AG20443 (cell line): ENCODE data around the gene FAM9A.

Experiments
- DNase-seq: peaks from one replicate; pipeline ENCODE4 v3.0.0; 2012; ENCODE audit warnings: low spot score, mixed read lengths

FAM9A gene

DNA sequence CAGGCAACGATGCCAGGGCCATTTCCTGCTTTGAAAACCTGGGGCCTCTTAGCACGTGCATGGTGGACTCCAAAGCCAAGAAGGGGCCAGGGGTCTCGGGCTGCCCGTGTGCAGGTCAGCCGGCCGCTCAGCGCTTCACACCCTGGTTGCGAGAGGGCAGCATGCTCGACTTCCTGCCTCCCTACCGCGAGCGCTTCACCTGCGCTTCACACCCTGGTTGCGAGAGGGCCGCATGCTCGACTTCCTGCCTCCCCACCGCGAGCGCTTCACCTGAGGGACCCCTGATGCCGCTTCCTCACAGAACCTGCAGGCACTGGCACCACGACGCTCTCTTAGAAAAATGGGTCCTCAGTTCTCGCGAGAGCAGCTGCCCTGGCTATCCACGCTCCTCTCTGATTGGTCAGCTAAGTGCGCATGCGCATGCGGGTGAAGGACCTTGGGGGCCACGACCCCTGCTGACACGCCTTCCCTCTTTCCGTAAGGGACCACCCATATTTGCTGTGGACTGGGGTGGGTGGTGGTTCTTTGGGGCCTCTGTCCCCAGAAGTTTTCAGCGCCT, at the start of gene FAM9A:
FAM9A (minus strand) TSS at position 343 of the 559 bp plus-strand sequence. CDS start 1,212 bp downstream, outside the sequence.
- no peak for DNase-seq

DNA sequence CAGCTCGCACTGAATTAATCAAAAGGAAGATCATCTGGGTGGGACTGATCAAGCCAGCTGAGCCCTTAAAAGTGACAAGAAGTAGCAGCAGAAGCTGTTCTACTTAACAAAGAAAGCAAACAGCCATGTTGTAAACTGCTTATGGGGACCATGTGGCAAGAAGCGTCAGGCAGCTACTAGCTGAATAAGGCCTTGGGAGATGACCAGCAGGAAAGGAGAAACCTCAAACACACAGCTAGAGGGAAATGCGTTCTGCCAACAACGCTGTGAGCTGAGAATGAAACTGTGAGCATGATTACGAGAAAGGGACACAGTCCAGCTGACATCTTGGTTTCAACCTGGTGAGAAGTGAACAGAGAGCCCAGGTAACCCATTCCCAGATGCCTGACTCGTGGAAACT, 49.3 kb upstream of the FAM9A start:
- DNase-seq: no peak

DNA sequence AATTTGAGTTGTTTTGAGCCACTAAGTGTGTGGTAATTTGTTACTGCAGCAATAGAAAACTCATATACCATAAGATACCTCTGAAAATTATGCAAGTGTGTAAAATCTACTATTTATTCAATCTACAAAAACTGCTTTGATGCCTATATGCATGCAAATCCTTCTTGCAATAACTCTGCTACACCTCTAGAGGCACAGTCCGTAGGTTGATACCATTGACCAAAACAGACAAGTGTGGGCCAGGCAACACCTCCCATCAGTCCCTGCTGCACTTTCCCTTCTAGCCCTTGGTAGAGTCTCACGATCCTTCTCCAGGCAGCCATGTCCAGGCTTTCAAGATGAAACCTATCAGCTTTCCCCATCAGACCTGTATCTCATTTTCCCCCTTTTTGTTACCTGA, 48.8 kb upstream of the FAM9A start:
- no peak for DNase-seq

DNA sequence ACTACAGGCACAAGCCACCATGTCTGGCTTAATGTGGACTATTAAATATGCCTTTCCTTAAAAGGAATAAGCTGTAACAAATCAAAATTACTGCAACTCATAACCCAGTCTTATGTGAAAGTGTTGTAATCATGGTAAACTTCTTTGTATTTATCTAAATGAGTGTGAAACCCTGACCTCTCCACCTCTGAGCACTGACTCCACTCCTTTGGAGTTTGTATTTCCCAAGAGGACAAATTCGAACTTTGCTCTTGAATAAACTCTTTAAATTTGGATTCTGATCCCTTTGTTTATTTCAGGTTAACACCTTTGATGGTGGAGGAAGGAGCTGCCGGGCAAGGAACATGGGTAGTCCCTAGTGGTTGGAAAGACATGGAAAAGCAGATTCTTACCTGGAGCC, 48.3 kb upstream of the FAM9A start:
- no peak for DNase-seq

DNA sequence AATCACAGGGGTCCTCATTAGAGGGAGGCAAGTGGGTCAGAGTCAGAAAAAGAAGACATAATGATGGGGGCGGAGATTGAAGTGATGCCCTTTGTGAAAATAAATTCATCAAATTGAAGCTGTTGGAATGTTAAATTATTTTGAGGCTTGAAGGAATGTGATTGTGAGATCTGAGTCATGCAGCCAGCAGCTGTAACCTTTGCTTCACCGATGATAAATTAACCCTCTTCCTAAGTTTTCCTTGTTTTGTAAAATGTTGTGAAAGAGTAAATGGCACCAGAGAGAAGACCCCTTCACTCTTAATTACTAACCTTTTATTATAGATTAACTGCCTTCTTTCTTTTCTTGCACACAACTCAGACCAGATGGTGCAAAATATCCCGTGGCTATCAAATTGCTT, 47.7 kb upstream of the FAM9A start:
- DNase-seq: peak; percentile 29

DNA sequence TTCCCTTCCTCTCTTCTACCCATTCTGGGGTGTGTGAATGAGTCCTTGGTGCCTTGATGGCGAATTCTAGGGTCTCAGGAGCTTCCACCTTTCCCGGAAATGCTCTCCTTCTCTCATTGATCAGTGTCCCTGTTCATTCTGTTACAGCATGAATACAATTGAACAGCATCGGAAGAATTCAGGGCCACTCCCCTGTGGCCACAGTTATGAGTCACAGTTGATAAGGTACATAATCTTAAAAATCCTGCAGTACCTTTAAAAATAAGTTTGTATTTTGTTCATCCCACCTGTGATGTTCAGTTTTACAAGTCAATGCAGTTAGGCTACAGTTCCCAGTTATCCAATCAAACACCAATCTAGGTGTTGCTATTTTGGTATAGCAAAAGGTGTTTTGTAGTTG, 47.3 kb upstream of the FAM9A start:
- DNase-seq: no peak

DNA sequence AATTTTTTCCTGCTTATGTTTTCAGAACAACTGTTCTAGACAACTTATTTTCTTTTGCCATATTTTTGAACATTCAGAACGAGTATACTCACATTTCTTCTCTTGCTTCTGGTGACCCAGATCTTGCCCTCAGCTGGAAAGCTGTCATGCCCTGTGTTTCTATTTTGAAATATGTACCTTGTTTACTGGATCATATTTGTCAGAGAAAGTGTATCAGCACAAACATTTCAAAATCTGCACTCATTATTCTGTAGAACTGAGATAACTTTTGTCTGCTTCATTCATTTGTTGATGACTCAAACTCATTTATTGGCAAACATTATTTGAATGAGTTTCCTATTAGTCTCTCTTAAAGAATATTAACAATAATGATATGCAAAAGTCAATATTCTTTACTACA, 46.2 kb upstream of the FAM9A start:
- no peak for DNase-seq

DNA sequence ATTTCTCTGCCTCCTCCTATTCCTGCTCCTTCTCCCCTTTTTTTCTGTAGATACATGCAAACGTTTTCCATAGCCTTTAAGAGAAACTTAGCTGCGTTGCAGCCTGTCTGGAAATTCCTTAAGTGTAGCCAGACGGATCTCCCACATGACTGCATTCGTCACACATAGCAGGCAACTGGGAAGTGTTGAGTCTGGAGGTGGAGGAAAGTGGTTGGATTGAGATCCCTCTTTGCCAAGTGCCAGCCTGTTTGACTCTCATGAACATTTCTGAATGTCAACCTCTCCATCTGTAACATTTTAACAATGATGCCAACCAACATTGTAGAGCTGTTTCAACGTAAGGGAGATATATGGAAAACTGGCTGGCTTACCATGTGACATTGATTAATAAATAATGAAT, 45.1 kb upstream of the FAM9A start:
- no peak for DNase-seq

DNA sequence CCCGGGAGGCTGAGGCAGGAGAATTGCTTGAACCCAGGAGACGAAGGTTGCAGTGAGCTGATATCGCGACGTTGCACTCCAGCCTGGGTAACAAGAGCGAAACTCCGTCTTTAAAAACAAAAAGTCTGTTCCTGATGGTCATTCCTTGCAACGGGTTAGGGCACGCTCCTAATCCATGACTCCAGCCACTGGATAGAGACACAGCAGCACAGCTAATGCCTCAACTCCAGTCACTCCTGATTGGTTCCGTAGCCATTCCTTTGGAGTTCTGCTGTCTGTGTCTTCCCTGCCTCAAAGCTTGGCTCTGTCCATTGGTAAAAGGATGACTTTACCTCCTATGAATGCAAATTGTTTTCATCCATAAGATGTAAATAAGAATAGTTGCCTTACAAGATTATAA, 44.3 kb upstream of the FAM9A start:
- no peak for DNase-seq

DNA sequence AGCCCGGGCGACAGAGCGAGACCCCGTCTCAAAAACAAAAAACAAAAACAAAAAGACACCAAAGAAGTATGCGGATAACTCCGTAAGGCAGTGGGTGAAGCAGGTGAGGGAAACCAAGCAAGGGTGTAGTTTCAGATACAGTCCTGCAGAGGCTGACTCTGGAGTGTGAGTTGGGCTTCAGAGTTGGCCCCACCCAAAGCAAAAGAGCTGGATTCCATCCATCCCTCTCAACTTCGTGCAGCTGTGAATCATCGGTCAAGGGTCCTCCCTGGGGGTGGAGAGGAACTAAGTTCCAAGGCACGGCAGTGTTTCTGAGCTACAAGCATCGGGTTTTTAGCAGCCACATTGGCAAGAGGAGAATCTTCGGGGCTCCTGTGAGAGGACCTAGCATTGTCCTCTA, 43.9 kb upstream of the FAM9A start:
- peak; percentile 61 for DNase-seq

DNA sequence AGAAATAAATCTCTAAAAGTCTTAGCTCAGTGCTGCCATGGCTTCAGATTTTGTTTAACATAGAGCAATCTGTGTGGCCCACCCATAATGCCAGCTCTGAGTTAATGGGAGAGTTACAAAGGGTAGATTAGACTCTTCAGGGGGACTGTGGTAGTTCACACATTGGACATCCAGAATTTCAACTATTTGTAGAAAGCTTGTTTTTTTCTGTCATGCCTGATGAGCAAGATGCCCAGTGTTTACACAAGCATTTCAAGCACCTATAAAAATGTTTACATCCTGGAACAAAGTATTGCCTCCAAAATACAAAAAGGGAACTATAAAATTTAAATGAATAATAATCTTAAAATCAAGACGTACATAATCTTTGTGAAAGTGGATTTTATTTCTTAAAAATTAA, 43.0 kb upstream of the FAM9A start:
- no peak for DNase-seq

DNA sequence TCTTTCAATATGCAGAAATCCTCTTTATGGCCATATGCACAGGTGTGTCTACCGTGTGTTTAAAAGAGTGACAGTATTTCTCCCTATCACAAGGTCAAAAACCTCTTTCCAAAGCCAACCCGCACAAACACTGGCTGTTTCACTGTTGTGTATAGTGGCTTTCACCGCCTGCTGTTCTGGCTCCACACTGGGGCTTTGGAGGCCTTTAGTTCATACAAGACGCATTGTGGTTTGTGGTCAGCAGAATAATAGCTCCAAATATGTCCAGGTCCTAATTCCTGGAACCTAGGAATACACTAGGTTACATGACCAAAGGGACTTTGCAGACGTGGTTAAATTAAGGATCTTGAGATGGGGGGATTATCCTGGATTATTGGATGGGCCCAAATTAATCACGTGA, 40.7 kb upstream of the FAM9A start:
- DNase-seq: no peak

DNA sequence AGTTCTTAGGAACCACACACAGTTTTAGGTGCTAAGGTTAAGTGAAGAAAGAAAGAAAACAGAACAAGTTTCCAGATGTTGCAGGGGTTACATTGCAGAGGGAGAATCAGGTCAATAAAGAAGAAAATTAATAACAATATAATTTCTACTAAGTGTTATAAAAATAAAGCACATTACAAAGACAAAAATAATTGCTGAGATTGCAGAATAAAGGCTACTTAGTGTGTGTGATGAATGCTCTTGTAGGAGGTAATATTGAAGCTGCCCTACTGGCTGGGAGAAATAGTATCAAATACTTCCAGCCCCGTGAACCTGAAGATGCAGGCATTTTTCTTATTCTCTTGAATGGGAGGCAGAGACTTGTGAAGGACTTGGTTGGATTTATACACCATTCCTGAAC, 33.2 kb upstream of the FAM9A start:
- DNase-seq: no peak

DNA sequence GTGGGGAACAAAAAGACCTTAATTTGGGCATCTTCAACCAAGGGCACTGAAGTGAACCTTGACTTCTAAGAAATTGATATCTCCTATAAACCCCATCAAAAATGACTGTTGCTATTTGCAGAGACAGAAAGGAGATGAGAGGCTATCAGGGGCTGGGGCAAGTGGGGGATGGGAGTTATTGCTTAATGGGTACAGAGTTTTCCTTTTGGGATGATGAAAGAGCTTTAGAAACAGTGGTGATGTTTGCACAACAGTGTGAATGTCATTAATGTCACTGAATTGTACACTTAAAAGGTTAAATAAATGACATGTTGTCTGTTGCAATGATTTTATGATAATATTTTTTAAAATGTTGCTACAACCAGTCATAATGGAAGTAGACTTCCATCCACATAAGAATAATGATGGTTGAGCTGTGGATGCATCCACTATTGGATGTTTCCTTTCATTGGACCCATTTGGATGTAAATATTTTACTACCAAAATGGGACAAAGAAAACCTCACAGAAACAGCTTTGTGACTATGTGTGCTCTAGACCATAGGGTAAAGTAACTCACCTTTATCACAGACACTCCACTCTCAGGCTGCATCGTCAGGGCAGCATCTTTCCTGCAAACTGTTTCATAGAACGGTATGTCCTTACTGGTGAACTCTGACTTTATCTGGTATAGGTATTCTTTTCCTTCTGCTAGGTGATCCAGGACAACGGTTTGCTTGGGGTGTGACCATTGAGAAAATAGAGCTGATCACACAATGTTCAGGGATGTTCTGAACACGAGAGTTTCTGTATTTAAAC, 31.6 kb upstream of the FAM9A start:
- DNase-seq: no peak

DNA sequence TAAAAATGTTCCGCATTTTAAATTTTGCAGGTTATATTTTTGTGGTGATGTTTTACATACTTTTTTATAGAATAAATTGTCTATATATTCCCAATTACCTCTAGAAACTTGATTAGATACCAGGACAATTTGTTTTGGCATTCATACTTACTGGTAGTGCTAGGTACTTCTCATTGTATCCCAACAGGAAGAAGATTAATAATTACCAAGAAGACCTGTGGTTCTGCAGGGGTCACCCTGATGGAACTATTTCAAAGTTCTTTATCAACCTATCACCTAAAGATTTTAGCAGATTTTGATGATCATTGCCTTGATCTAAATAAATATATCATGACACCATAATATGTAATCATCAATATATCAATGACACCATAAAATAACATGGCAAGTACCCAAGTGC, 22.5 kb upstream of the FAM9A start:
- DNase-seq: no peak

DNA sequence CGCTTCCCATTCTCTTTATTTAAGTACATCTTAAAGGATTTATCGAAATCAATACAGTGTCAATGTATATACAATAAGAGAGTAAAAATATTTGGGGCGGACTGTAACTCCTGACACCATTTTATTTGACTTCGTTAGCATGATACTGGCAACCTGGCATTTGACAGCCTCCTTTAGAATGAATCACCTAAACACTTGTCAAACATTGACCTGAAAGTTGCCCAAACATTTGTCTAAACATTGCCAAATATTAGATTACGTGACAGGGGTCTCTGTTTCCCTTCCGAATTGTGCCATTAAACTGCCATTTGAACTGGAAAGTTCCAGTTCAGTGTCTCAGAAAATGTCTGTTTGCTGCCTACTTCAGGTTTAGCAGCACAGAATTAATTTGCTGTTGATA, 20.8 kb upstream of the FAM9A start:
- no peak for DNase-seq

DNA sequence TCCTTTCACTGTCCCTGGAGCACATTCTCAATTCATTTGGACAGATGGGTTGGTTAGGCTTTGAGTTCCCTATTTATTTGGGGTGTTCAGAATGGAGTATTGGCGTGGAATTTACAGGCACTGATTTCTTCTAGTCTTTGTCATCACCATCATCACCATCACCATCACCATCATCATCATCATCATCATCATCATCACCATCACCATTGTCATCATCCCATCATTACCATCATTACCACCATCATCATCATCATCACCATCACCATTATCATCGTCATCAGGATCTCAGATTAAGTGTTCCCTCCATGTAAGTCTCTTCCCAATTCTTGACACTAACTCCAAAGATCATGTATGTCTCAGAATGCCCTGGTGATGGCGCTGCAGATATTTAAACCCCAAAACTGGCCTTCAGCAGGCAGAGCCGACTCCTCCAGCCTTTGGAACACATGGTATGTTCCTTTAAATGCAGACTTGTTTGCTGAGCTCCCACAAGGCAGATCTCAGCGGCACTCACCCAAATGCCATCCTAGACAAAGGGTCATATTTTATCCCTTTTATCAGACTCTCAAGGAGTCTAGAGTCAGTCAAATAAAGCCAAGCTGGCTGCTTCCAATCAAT, 19.8 kb upstream of the FAM9A start:
- no peak for DNase-seq

DNA sequence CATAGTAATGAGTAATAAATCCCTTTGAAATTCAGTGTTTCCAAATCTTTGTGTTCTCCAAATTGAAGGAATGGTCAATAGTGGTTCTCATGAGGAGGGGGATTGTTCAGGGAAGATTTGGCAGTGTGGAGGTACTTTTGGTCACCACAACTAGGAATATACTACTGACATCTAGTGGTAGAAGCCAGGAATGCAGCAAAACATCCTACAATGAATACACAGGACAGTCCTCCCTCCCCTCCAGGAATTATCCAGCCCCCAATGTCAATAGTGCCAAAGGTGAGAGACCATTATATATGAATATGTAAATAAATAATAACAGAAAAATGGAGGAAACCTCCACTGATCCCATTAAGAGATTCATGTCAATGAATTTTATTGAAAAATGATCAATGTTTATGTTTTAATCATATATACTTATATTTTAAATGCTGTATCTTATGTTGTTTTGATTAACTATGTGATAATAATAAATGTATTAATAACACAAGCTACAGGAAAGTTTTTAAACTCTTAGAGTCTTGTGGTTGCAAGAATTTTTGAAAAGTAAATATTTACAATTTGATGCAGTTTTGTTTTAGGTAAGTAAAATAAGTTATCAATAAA, 14.4 kb upstream of the FAM9A start:
- peak; percentile 48 for DNase-seq

DNA sequence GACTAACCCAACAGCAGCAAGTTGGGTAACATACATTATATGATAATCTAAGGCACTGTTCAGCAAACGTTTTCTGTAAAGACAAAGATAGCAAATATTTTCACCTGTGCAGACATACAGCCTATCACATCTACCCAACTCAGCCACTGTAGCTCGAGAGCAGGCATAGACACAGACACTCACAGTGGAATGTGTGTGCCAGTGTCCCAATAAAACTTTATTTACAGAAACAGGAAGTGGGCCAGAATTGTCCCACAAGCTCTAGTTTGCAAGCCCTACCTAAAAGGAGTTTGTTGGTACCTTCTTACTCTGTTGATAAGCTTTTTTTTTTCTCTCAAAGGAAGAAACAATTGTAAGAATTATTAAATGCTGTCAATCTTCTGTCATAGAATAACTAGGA, 11.9 kb upstream of the FAM9A start:
- DNase-seq: no peak

DNA sequence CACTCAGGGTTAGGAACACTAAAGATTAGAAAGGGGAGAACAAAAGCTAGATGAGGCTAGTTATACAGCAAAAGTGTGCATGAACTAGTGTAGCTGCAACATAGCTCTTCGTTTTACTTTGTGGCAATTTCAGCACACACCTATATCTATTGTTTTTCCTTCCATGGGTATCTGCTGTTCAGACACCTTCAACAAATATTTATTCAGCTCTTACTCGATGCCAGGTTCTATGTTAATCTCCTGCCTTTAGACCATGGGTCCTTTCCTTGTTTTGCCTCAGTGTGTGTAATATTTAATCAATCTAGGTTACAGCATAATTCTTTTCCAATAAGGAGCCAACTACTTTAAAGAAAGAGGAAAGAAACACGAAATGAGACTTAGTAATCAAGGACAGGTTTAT, 10.4 kb upstream of the FAM9A start:
- no peak for DNase-seq

DNA sequence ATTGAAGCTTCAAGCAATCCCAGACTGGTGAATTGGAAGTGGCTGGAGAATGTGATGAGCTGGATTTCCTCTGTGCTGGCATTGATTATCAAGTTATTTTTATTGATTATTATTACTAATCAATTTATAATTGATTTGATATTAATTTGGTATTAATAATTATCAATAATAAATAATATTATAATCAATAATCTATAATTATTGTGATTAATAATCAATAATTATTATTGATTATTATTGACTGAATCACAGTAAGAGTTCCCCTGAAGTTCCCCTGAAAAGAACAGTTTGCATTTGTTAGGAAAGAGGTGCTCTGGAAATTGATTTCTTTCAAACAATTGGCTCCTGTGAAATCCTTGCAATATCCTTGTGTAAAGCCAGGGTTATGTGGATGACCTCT, 7.5 kb upstream of the FAM9A start:
- DNase-seq: no peak

DNA sequence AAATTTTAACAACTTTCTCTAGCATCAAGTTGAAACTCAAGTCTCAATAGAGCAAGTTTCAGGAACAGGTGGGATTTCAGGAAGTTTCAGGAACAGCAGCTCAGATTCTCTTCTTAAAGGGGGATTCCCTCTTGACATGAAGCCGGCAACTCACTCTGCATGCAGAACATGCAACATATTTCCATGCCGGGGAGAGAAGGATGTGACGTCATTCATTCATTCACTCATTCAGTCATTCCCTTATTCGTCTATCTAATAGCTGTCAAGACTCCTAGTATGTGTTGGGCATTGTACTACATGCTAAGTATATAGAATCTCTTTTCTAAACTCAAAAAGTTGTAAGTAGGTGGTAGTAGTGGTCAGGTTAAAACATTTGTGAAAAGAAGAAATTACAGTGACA, 4.8 kb upstream of the FAM9A start:
- no peak for DNase-seq

DNA sequence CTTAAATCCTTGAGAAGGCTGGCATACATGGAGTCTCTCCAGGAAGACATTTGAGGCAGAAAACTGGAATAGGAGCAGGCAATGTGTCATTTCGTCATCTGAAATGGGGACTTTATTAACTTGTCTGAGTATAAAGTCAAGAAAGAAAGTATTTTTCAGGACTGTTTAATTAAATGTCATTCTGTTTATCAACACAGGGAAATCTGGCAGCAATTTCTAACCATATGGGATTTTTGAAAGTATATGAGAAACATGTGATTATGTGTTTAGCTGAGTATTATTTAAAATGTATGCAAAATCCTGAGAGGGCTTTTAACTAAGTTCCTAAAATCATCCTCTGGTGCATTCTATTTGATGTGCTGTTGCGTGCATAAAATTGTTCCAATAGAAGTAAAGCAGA, 3.9 kb upstream of the FAM9A start:
- DNase-seq: no peak
